Measurements from ENCODE around the gene BLID.

DNA sequence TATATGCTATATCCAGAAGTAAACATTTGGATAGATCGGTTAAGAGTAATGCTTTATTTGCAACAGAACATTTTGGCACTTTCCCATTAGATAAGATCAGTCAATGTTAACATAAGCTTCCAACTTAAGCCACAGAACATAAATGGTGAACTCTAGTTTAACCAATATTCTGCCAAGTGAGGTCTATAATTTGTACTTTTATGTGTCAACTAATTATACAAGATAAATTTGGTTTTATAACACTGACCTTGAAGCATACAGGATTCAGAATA, 23.5 kb upstream of the BLID start:
- TF ChIP-seq, protein P1, sequence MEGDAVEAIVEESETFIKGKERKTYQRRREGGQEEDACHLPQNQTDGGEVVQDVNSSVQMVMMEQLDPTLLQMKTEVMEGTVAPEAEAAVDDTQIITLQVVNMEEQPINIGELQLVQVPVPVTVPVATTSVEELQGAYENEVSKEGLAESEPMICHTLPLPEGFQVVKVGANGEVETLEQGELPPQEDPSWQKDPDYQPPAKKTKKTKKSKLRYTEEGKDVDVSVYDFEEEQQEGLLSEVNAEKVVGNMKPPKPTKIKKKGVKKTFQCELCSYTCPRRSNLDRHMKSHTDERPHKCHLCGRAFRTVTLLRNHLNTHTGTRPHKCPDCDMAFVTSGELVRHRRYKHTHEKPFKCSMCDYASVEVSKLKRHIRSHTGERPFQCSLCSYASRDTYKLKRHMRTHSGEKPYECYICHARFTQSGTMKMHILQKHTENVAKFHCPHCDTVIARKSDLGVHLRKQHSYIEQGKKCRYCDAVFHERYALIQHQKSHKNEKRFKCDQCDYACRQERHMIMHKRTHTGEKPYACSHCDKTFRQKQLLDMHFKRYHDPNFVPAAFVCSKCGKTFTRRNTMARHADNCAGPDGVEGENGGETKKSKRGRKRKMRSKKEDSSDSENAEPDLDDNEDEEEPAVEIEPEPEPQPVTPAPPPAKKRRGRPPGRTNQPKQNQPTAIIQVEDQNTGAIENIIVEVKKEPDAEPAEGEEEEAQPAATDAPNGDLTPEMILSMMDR (optimal IDR thresholded peaks at IDR 0.05 in 1 of 3, IDR thresholded peaks at IDR 0.05 in 1 of 3, conservative IDR thresholded peaks at IDR 0.05 in 1 of 3; ENCODE audit: extremely low read depth in 1 of 3, insufficient read depth in 2 of 3, low read length in 3 of 3) = no peak
- no peak for TF ChIP-seq EZH2 (IDR thresholded peaks at IDR 0.05; ENCODE audit: low read length)

Data from keratinocyte (primary cell).